Measurements from ENCODE around the gene TMEM54. TPM values are rescaled to one million over a fixed set of nuclear protein-coding genes. Genes with fewer than 3 reads are reported as not detected.

TMEM54 gene
- total and polyA plus RNA-seq, 3 experiments from 2014 or later: 2.5 to 2.6 TPM; not detected in 1

DNA sequence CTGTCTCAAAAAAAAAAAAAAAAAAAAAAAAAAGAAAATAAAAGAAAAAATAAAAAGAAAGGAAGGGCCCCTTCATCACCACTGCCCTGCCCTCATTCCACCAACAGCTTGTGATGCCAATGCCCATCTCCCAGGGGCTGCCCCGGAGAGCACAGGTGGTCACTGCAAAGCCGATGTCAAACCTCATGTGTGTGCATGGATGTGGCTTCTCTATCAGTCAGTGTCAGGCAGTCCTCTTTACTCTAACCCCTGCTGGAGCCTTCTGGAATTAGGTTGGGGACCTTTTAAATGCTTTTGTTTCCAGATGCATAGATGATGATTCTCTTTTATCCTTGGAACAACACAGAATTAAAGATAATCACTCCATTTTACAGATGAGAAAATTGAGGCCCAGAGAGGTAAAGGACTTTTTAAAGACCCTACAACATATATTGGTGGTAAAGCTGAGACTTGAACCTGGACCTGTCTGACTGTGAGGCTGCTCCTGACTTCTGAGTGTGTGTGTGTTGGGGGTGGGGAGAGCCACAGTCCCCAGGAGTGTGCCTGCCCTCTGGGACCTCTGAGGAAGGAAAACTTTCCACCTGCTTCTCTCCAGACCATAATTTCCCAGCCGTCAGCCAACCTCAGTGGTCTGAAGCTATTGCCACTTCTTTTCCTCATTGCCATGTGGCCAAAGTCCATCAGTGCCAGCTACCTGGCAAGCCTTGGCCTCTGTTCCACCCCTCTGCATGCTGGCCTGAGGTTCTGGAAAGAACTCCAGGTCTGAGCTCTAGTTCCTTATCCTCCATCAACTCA, 3.0 kb upstream of the TMEM54 start:
- H3K27me3 Mint-ChIP-seq: peaks cover 29 to 33% of the 10 kb centered on the region in 2 donors

DNA sequence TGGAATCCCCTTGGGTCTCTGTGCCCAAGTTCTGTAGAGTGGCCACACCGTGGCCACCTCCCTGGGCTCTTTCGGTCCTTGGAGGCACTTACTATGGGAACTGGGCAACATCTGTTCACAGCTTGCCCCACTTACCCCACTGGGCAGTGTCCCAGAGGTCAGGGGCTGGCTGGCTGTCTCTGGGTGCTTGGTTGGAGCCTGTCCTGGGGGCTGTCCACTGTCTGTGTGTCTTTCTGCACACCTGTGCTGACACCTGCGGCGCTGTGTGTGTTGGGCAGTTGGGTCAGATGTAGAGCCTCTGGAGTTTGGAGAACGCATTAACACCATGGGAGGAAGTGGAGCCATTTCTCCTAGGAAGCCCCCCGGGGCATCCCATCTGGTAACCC, 1.3 kb upstream of the TMEM54 start:
- ChIA-PET POLR2A (no interaction called here), CTCF (no interaction called here)
- Histone ChIP-seq H3K4me3 (ENCODE audit: low read length) (no peak overlapping the region), H3K27me3 (ENCODE audit: insufficient read depth, low read length, poor library complexity, severe bottlenecking) (peaks cover 34% of the 10 kb centered on the region), H3K9me3 (ENCODE audit: low read length) (no peaks in the 10 kb centered on the region), H3K27ac (ENCODE audit: low read depth, low read length) (no peak overlapping the region), H3K4me1 (ENCODE audit: insufficient read depth, low read length) (peaks cover 7% of the 10 kb centered on the region), H3K36me3 (ENCODE audit: insufficient read depth, low read length) (no peaks in the 10 kb centered on the region)
- H3K9me3 Mint-ChIP-seq: peaks cover 0 to 2% (median 0%) of the 10 kb centered on the region in 5 donors
- peaks cover 39 to 45% of the 10 kb centered on the region in 2 donors for H3K27me3 Mint-ChIP-seq
- no peak overlapping the region for H3K27ac Mint-ChIP-seq
- no peak for DNase-seq
- H3K4me1 Mint-ChIP-seq: peaks cover 5 to 14% (median 8%) of the 10 kb centered on the region in 3 donors
- peak overlapping the region; percentile 23 to 80 (median 72) for H3K4me3 Mint-ChIP-seq
- no peaks in the 10 kb centered on the region for H3K36me3 Mint-ChIP-seq

More for the DNA sequence above, 3.0 kb upstream of the TMEM54 start:
- Histone ChIP-seq H3K4me1 (ENCODE audit: insufficient read depth, low read length) (peaks cover 7% of the 10 kb centered on the region), H3K36me3 (ENCODE audit: insufficient read depth, low read length) (no peaks in the 10 kb centered on the region), H3K4me3 (ENCODE audit: low read length) (no peak overlapping the region), H3K27ac (ENCODE audit: low read depth, low read length) (no peak overlapping the region), H3K9me3 (ENCODE audit: low read length) (no peaks in the 10 kb centered on the region), H3K27me3 (ENCODE audit: insufficient read depth, low read length, poor library complexity, severe bottlenecking) (peaks cover 29% of the 10 kb centered on the region)
- ChIA-PET CTCF (interaction anchor here (0.9 kb wide), 1 partner anchor 12 kb away, joined by 3 read pairs; no protein-coding TSS in a partner anchor), POLR2A (no interaction called here)
- no peaks in the 10 kb centered on the region for H3K36me3 Mint-ChIP-seq
- H3K4me1 Mint-ChIP-seq: peaks cover 5 to 14% (median 8%) of the 10 kb centered on the region in 3 donors
- no peak for DNase-seq
- no peaks in the 10 kb centered on the region for H3K9me3 Mint-ChIP-seq
- peak overlapping the region in 1 of 7 donors; percentile 43 for H3K4me3 Mint-ChIP-seq
- H3K27ac Mint-ChIP-seq: no peak overlapping the region

GRCh38 chr1:32901823-32902534, 790 bp upstream of the TMEM54 start:
- H3K4me3 Mint-ChIP-seq: peak overlapping the region; percentile 66 to 86 (median 79)
- peaks cover 7% of the 10 kb centered on the region for H3K4me1 ChIP-seq (ENCODE audit: insufficient read depth, low read length)
- H3K9me3 Mint-ChIP-seq: peaks cover 0 to 2% (median 0%) of the 10 kb centered on the region in 5 donors
- no peak for DNase-seq
- H3K36me3 Mint-ChIP-seq: no peaks in the 10 kb centered on the region
- CTCF ChIA-PET: no interaction called here
- H3K27ac Mint-ChIP-seq: peak overlapping the region in 2 of 8 donors; percentile 27 to 65
- H3K27me3 Mint-ChIP-seq: peaks cover 44 to 50% of the 10 kb centered on the region in 2 donors
- H3K9me3 ChIP-seq (ENCODE audit: low read length): no peaks in the 10 kb centered on the region
- H3K36me3 ChIP-seq (ENCODE audit: insufficient read depth, low read length): no peaks in the 10 kb centered on the region
- POLR2A ChIA-PET: no interaction called here
- peak overlapping the region; percentile 31 for H3K27ac ChIP-seq (ENCODE audit: low read depth, low read length)
- no peak overlapping the region for H3K4me3 ChIP-seq (ENCODE audit: low read length)
- peaks cover 34% of the 10 kb centered on the region for H3K27me3 ChIP-seq (ENCODE audit: insufficient read depth, low read length, poor library complexity, severe bottlenecking)
- H3K4me1 Mint-ChIP-seq: peaks cover 5 to 14% (median 8%) of the 10 kb centered on the region in 3 donors

GRCh38 chr1:32900371-32900955, 726 bp downstream of the TMEM54 start:
- Histone ChIP-seq H3K4me3 (ENCODE audit: low read length) (no peak overlapping the region), H3K9me3 (ENCODE audit: low read length) (no peaks in the 10 kb centered on the region), H3K36me3 (ENCODE audit: insufficient read depth, low read length) (no peaks in the 10 kb centered on the region), H3K27me3 (ENCODE audit: insufficient read depth, low read length, poor library complexity, severe bottlenecking) (peaks cover 34% of the 10 kb centered on the region), H3K27ac (ENCODE audit: low read depth, low read length) (peak overlapping the region; percentile 38), H3K4me1 (ENCODE audit: insufficient read depth, low read length) (peaks cover 7% of the 10 kb centered on the region)
- Mint-ChIP-seq H3K36me3 (no peaks in the 10 kb centered on the region), H3K27me3 (peaks cover 50 to 61% of the 10 kb centered on the region in 2 donors), H3K9me3 (peaks cover 0 to 2% (median 0%) of the 10 kb centered on the region in 5 donors), H3K4me1 (peaks cover 5 to 14% (median 8%) of the 10 kb centered on the region in 3 donors), H3K27ac (peak overlapping the region in 1 of 8 donors; percentile 42), H3K4me3 (peak overlapping the region; percentile 62 to 85 (median 74))
- ChIA-PET CTCF (interaction anchor here (0.7 to 2.3 kb wide), 2 partner anchors 28 to 188 kb away, joined by 3 to 6 read pairs; no protein-coding TSS in a partner anchor), POLR2A (no interaction called here)
- DNase-seq: no peak

DNA sequence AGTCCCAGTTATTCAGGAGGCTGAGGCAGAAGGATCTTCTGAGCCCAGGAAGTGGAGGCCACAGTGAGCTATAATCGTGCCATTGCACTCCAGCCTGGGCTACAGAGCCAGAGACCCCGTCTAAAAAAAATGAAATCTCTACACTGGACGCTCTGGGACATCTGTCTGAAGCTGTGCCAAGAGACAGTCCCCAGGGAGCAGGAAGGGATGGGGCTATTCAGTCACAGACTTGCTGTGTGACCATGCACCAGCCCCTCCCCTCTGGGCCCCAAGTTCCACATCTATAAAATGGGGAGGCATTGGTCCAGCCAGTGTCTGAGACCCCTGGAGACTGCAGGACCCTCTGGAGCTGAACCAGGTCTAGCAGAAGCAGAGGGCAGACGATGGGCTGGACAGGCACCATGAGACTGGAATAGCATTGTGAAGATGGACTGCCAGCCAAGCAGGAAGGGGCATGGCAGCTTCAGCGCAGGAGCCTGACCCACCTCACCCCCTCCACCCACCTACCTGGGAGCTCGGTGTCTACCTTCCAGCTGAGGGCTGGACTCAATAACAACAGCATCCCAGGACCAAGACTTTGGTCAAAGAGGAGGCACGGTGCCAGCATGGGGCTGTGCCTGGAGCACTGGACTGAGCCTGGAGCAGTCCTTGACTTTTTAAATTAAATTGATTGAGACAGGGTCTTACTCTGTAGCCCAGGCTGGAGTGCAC, 1.4 kb downstream of the TMEM54 start:
- Mint-ChIP-seq H3K4me3 (peak overlapping the region in 3 of 7 donors; percentile 8 to 45 (median 41)), H3K27ac (no peak overlapping the region), H3K36me3 (no peaks in the 10 kb centered on the region), H3K9me3 (peaks cover 0 to 2% (median 0%) of the 10 kb centered on the region in 5 donors), H3K27me3 (peaks cover 50 to 64% of the 10 kb centered on the region in 2 donors), H3K4me1 (peaks cover 5 to 14% (median 8%) of the 10 kb centered on the region in 3 donors)
- H3K4me3 ChIP-seq (ENCODE audit: low read length): no peak overlapping the region
- no peak overlapping the region for H3K27ac ChIP-seq (ENCODE audit: low read depth, low read length)
- no peaks in the 10 kb centered on the region for H3K9me3 ChIP-seq (ENCODE audit: low read length)
- H3K27me3 ChIP-seq (ENCODE audit: insufficient read depth, low read length, poor library complexity, severe bottlenecking): peaks cover 34% of the 10 kb centered on the region
- peaks cover 7% of the 10 kb centered on the region for H3K4me1 ChIP-seq (ENCODE audit: insufficient read depth, low read length)
- ChIA-PET POLR2A (no interaction called here), CTCF (interaction anchor here (2.3 kb wide), 1 partner anchor 27 kb away, joined by 6 read pairs; no protein-coding TSS in a partner anchor)
- no peaks in the 10 kb centered on the region for H3K36me3 ChIP-seq (ENCODE audit: insufficient read depth, low read length)
- no peak for DNase-seq

GRCh38 chr1:32898958-32899357, 2.2 kb downstream of the TMEM54 start:
- Histone ChIP-seq H3K4me1 (ENCODE audit: insufficient read depth, low read length) (peaks cover 7% of the 10 kb centered on the region), H3K4me3 (ENCODE audit: low read length) (no peak overlapping the region), H3K9me3 (ENCODE audit: low read length) (no peaks in the 10 kb centered on the region), H3K27ac (ENCODE audit: low read depth, low read length) (no peak overlapping the region), H3K36me3 (ENCODE audit: insufficient read depth, low read length) (no peaks in the 10 kb centered on the region), H3K27me3 (ENCODE audit: insufficient read depth, low read length, poor library complexity, severe bottlenecking) (peaks cover 39% of the 10 kb centered on the region)
- Mint-ChIP-seq H3K4me1 (peaks cover 5 to 14% (median 8%) of the 10 kb centered on the region in 3 donors), H3K9me3 (peaks cover 0 to 2% (median 0%) of the 10 kb centered on the region in 5 donors), H3K27ac (peak overlapping the region in 1 of 8 donors; percentile 68), H3K27me3 (peaks cover 50 to 64% of the 10 kb centered on the region in 2 donors), H3K4me3 (peak overlapping the region in 2 of 7 donors; percentile 24 to 72), H3K36me3 (no peaks in the 10 kb centered on the region)
- CTCF ChIA-PET: interaction anchor here (1.5 to 2.3 kb wide), 2 partner anchors 26 to 108 kb away, joined by 3 to 6 read pairs; no protein-coding TSS in a partner anchor
- no peak for DNase-seq
- POLR2A ChIA-PET: no interaction called here

- Histone ChIP-seq H3K36me3 (ENCODE audit: insufficient read depth, low read length) (no peaks in the 10 kb centered on the region), H3K9me3 (ENCODE audit: low read length) (no peaks in the 10 kb centered on the region), H3K4me3 (ENCODE audit: low read length) (no peak overlapping the region), H3K27ac (ENCODE audit: low read depth, low read length) (no peak overlapping the region), H3K27me3 (ENCODE audit: insufficient read depth, low read length, poor library complexity, severe bottlenecking) (peaks cover 45% of the 10 kb centered on the region), H3K4me1 (ENCODE audit: insufficient read depth, low read length) (peaks cover 7% of the 10 kb centered on the region)
- CTCF ChIA-PET: interaction anchor here (0.5 to 2.3 kb wide), 3 partner anchors 25 to 109 kb away, joined by 3 to 6 read pairs (median 3); no protein-coding TSS in a partner anchor
- POLR2A ChIA-PET: interaction anchor here (0.5 kb wide), 1 partner anchor 9 kb away, joined by 8 read pairs; no protein-coding TSS in a partner anchor
- Mint-ChIP-seq H3K27ac (peak overlapping the region in 1 of 8 donors; percentile 47), H3K9me3 (peaks cover 0 to 2% (median 0%) of the 10 kb centered on the region in 5 donors), H3K4me1 (peaks cover 5 to 18% (median 11%) of the 10 kb centered on the region in 3 donors), H3K27me3 (peaks cover 46 to 69% of the 10 kb centered on the region in 2 donors), H3K4me3 (no peak overlapping the region), H3K36me3 (no peaks in the 10 kb centered on the region)
- DNase-seq: no peak
Measured at GRCh38 chr1:32898056-32898455, 3.1 kb downstream of the TMEM54 start.

Data from CD8-positive, alpha-beta memory T cell (primary cell).